KBM-7 (cell line): ENCODE measurements around the gene SEMA5B.

Experiments
- DNase-seq: peaks from one replicate; pipeline ENCODE4 v3.0.0-alpha.2; 2015
- in situ Hi-C: fragments of 300-500 bp; cut with MboI; formaldehyde crosslinking; loops from 2 replicates; pipeline ENCODE4 v1.14.3; 2020; ENCODE audit warnings: low sequenced_read_pairs, low pct_unique_long_range_greater_than_20kb, mixed read lengths

SEMA5B gene

GRCh38 chr3:122984650-122985049 lies 42.9 kb downstream of the SEMA5B start:
- in situ Hi-C loops = no loop called here
- no peak for DNase-seq

GRCh38 chr3:122984007-122984406 lies 43.6 kb downstream of the SEMA5B start:
- in situ Hi-C loops = no loop called here
- DNase-seq = no peak

- in situ Hi-C loops = no loop called here
- DNase-seq = no peak
Observed at GRCh38 chr3:122982216-122983185, 45.1 kb downstream of the SEMA5B start.

- DNase-seq = no peak
- in situ Hi-C loops = no loop called here
Observed at GRCh38 chr3:122979211-122979610, 48.4 kb downstream of the SEMA5B start.

GRCh38 chr3:122978569-122978968 lies 49.0 kb downstream of the SEMA5B start:
- in situ Hi-C loops = no loop called here
- DNase-seq = no peak

GRCh38 chr3:122977746-122978466 lies 49.7 kb downstream of the SEMA5B start:
- in situ Hi-C loops = no loop called here
- no peak for DNase-seq

- in situ Hi-C loops = no loop called here
- DNase-seq = peak; percentile 10
Observed at GRCh38 chr3:122975924-122976293, 51.7 kb downstream of the SEMA5B start.

GRCh38 chr3:122975163-122975923 lies 52.2 kb downstream of the SEMA5B start:
- peak; percentile 53 for DNase-seq

GRCh38 chr3:122974764-122975162 lies 52.8 kb downstream of the SEMA5B start:
- in situ Hi-C loops = no loop called here
- DNase-seq = no peak

More at GRCh38 chr3:122975163-122975923, 52.2 kb downstream of the SEMA5B start:
- in situ Hi-C loops = no loop called here

GRCh38 chr3:122973893-122974615 lies 53.5 kb downstream of the SEMA5B start:
- in situ Hi-C loops = no loop called here
- DNase-seq = no peak

GRCh38 chr3:122972141-122972540 lies 55.4 kb downstream of the SEMA5B start:
- DNase-seq = no peak
- in situ Hi-C loops = no loop called here

- in situ Hi-C loops = no loop called here
- DNase-seq = no peak
Observed at GRCh38 chr3:122969585-122970469, 57.7 kb downstream of the SEMA5B start.

GRCh38 chr3:122967765-122968164 lies 59.8 kb downstream of the SEMA5B start:
- no peak for DNase-seq
- in situ Hi-C loops = no loop called here

GRCh38 chr3:122967356-122967755 lies 60.2 kb downstream of the SEMA5B start:
- no peak for DNase-seq
- in situ Hi-C loops = no loop called here

- in situ Hi-C loops = no loop called here
- no peak for DNase-seq
Observed at GRCh38 chr3:122966045-122966444, 61.5 kb downstream of the SEMA5B start.

- no peak for DNase-seq
- in situ Hi-C loops = no loop called here
Observed at GRCh38 chr3:122964811-122965210, 62.8 kb downstream of the SEMA5B start.

GRCh38 chr3:122962149-122962548 lies 65.4 kb downstream of the SEMA5B start:
- in situ Hi-C loops = no loop called here
- DNase-seq = no peak

- DNase-seq = no peak
- in situ Hi-C loops = no loop called here
Observed at GRCh38 chr3:122961146-122961545, 66.4 kb downstream of the SEMA5B start.
